Keratinocyte (primary cell): ENCODE results near the gene LAMA3. TPM values are rescaled to one million over a fixed set of nuclear protein-coding genes. Genes with fewer than 3 reads are reported as not detected.

ENCODE experiments used
- DNase-seq: peaks from one replicate; pipeline ENCODE4 v3.0.0-alpha.2; 2011; ENCODE audit warnings: low read depth, missing footprints, low spot score
- FAIRE-seq: peaks from 2 replicates; lab custom pipeline; 2011; peaks lifted over from hg19 to GRCh38; lab: Jason Lieb, UNC
- H2AFZ ChIP-seq: 2 replicates; pipeline ENCODE4 v1.6.0; 2012; ENCODE audit warnings: low read length, control low read depth, inconsistent platforms; ENCODE audit not compliant: control insufficient read depth
- H3K27ac ChIP-seq: 2 replicates; pipeline ENCODE4 v1.5.1; 2011; ENCODE audit warnings: low read length; ENCODE audit not compliant: control insufficient read depth, insufficient read depth
- H3K27me3 ChIP-seq: 3 replicates; pipeline ENCODE4 v1.6.0; 2011; ENCODE audit warnings: low read length; ENCODE audit not compliant: control insufficient read depth, insufficient read depth; ENCODE audit errors: extremely low read depth
- H3K36me3 ChIP-seq, 2 experiments: 2 replicates in 1 of 2; 3 replicates in 1 of 2; pipeline ENCODE4 v1.5.1; 2011; ENCODE audit warnings: low read length in 2 of 2, mild to moderate bottlenecking in 1 of 2; ENCODE audit not compliant: control insufficient read depth in 2 of 2, insufficient read depth in 2 of 2; ENCODE audit errors: extremely low read depth in 1 of 2
- H3K4me1 ChIP-seq: 3 replicates; pipeline ENCODE4 v1.5.1; 2011; ENCODE audit warnings: low read length; ENCODE audit not compliant: control insufficient read depth, insufficient read depth; ENCODE audit errors: extremely low read depth
- H3K4me2 ChIP-seq: 3 replicates; pipeline ENCODE4 v1.6.0; 2011; ENCODE audit warnings: low read depth, low read length; ENCODE audit not compliant: control insufficient read depth, insufficient read depth; ENCODE audit errors: extremely low read depth
- H3K4me3 ChIP-seq, 3 experiments: fragments of 200-600 bp in 1 of 3; sonication (generic) in 1 of 3; 2 replicates in 2 of 3; 3 replicates in 1 of 3; pipeline ENCODE4 v1.5.1; 2011 to 2016; ENCODE audit warnings: low read length in 3 of 3, mild to moderate bottlenecking in 3 of 3, control low read depth in 2 of 3, inconsistent platforms in 1 of 3, low read depth in 1 of 3, mixed read lengths in 1 of 3, mixed run types in 1 of 3, moderate library complexity in 1 of 3; ENCODE audit not compliant: control insufficient read depth in 2 of 3, insufficient read depth in 2 of 3; ENCODE audit errors: extremely low read depth in 1 of 3
- H3K79me2 ChIP-seq: 2 replicates; pipeline ENCODE4 v1.6.0; 2012; ENCODE audit warnings: low read length; ENCODE audit not compliant: control insufficient read depth, insufficient read depth
- H3K9ac ChIP-seq: 3 replicates; pipeline ENCODE4 v1.6.0; 2011; ENCODE audit warnings: low read length; ENCODE audit not compliant: control insufficient read depth, insufficient read depth; ENCODE audit errors: extremely low read depth
- H3K9me1 ChIP-seq: 3 replicates; pipeline ENCODE4 v1.6.0; 2011; ENCODE audit warnings: low read length; ENCODE audit not compliant: control insufficient read depth, insufficient read depth; ENCODE audit errors: extremely low read depth
- H3K9me3 ChIP-seq: 2 replicates; pipeline ENCODE4 v1.5.1; 2012; ENCODE audit warnings: low read depth, low read length; ENCODE audit not compliant: control insufficient read depth
- H4K20me1 ChIP-seq: 3 replicates; pipeline ENCODE4 v1.6.0; 2011; ENCODE audit warnings: low read length; ENCODE audit not compliant: control insufficient read depth, insufficient read depth; ENCODE audit errors: extremely low read depth
- EZH2 ChIP-seq: IDR thresholded peaks from one replicate; pipeline ENCODE4 v1.6.1; 2012; ENCODE audit warnings: inconsistent platforms, mild to moderate bottlenecking, low read length, moderate library complexity
- dilution Hi-C: fragments of 300-500 bp; cut with MboI; formaldehyde crosslinking; loops from one replicate; pipeline ENCODE4 v1.7.0; 2020; ENCODE audit warnings: low sequenced_read_pairs; ENCODE audit not compliant: extremely low pct_ligation_motif_present
- polyA plus RNA-seq, 5 experiments: library from polyadenylated mRNA; depleted of rRNA in 3 of 5; stranded (reverse) in 3 of 5; stranded (forward) in 1 of 5; unstranded in 1 of 5; fragments of >200 nt; gene quantifications; 1 replicate in 1 of 5; 2 replicates in 3 of 5; 3 replicates in 1 of 5; pipeline versions ENCODE4 v1.2.1 to v1.2.3, GENCODE V29; 2011 to 2012; ENCODE audit warnings: missing spikeins in 2 of 5, low read depth in 1 of 5, low replicate concordance in 1 of 5
- TF ChIP-seq, protein P1 (sequence below), 3 experiments: IDR thresholded peaks in 1 of 3; conservative IDR thresholded peaks in 1 of 3; optimal IDR thresholded peaks in 1 of 3; 2 replicates in 2 of 3; 3 replicates in 1 of 3; pipeline versions ENCODE3 to v1.5.1; 2011; ENCODE audit warnings: low read length in 3 of 3, mild to moderate bottlenecking in 3 of 3, moderate library complexity in 2 of 3, control low read depth in 1 of 3, inconsistent platforms in 1 of 3; ENCODE audit not compliant: insufficient read depth in 2 of 3; ENCODE audit errors: extremely low read depth in 1 of 3

Gene LAMA3
- polyA plus RNA-seq, 1 donor (not counting 4 experiments of a cell fraction or from before 2014, with no cell fraction given) = 1,944 TPM

DNA sequence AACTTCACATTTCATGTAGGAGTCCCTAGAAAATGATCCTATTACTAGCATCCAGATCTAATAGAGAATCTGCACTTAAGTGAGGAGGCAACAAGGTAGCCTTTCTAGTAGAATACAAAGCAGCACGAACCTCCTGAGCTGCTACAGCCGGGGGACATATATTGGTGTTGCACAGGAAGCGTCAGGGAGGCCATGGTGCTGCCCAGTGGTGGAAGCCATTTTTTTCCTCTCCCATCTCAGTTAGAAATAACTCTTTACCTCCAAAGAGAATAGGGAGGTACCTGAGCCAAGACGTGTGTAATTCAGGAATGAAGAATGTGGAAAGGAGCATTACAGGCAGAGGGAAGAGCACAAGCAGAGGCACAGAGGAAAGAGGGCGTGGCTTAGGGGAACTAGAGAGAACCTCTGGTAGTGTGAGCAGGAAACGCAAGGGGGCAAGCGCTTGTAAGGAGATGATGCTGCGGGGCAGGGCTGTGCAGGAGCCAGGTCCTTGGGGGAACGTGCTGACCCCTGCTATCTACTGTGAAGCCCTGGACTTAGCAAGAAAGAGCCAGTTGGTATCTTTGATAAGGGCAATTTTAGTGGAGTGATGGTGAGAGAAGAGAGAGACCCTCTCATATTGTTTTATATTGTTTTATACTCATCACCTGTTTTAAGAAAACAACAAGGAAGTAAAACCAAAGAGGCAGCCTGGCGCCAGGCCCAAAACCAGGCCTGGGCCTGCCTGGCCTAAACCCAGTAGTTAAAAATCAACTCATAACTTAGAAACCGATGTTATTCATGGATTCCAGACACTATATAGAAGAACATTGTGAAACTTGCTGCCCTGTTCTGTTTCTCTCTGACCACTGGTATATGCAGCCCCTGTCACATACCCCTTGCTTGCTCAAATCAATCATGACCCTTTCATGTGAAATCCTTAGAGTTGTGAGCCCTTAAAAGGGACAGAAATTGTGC lies 275.3 kb downstream of the LAMA3 start:
- Histone ChIP-seq H3K9me1 (no peaks in the 10 kb centered on the region), H4K20me1 (no peaks in the 10 kb centered on the region), H3K36me3 (no peaks in the 10 kb centered on the region), H2AFZ (peak overlapping the region; percentile 98), H3K4me2 (peak overlapping the region; percentile 30), H3K4me3 (peak overlapping the region in 1 of 3 experiments; percentile 35), H3K9me3 (no peaks in the 10 kb centered on the region), H3K9ac (peak overlapping the region; percentile 57), H3K27me3 (no peaks in the 10 kb centered on the region), H3K79me2 (no peaks in the 10 kb centered on the region), H3K4me1 (peaks cover 16% of the 10 kb centered on the region), H3K27ac (peak overlapping the region; percentile 75)
- FAIRE-seq (peak; percentile 78), DNase-seq (no peak)
- TF ChIP-seq EZH2 = no peak
- TF ChIP-seq, protein P1, sequence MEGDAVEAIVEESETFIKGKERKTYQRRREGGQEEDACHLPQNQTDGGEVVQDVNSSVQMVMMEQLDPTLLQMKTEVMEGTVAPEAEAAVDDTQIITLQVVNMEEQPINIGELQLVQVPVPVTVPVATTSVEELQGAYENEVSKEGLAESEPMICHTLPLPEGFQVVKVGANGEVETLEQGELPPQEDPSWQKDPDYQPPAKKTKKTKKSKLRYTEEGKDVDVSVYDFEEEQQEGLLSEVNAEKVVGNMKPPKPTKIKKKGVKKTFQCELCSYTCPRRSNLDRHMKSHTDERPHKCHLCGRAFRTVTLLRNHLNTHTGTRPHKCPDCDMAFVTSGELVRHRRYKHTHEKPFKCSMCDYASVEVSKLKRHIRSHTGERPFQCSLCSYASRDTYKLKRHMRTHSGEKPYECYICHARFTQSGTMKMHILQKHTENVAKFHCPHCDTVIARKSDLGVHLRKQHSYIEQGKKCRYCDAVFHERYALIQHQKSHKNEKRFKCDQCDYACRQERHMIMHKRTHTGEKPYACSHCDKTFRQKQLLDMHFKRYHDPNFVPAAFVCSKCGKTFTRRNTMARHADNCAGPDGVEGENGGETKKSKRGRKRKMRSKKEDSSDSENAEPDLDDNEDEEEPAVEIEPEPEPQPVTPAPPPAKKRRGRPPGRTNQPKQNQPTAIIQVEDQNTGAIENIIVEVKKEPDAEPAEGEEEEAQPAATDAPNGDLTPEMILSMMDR (optimal IDR thresholded peaks at IDR 0.05 in 1 of 3, IDR thresholded peaks at IDR 0.05 in 1 of 3, conservative IDR thresholded peaks at IDR 0.05 in 1 of 3; ENCODE audit: extremely low read depth in 1 of 3, insufficient read depth in 2 of 3, low read length in 3 of 3) = peak; percentile 60 to 77 (median 74)
- dilution Hi-C loops = loop anchor here (10.0 kb wide), 1 partner anchor 150 kb away; no protein-coding TSS in a partner anchor

DNA sequence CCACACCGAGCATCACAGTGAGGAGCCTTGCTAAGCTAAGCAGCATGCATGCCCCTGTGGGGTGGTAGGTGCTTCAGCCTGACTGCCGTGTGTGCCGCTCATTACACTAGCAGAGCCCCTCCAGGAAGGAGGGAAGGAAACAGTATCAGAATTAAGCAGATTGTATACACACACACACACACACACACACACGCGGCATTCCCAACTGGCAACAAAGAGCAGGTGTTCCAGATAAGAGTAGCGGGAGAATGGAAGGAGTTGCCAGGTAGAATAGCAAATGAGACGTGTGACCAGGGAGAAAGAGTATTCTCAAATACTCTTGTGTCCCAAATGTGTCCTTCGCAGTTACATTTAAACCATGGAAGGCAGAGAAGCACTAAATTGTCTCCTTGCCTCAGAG lies 277.7 kb downstream of the LAMA3 start:
- FAIRE-seq (no peak), DNase-seq (no peak)
- no peak for TF ChIP-seq EZH2
- TF ChIP-seq, protein P1 (optimal IDR thresholded peaks at IDR 0.05 in 1 of 3, IDR thresholded peaks at IDR 0.05 in 1 of 3, conservative IDR thresholded peaks at IDR 0.05 in 1 of 3; ENCODE audit: extremely low read depth in 1 of 3, insufficient read depth in 2 of 3, low read length in 3 of 3) = no peak
- no peak overlapping the region for H3K4me2 ChIP-seq
- H3K9ac ChIP-seq = no peak overlapping the region
- dilution Hi-C loops = loop anchor here (10.0 kb wide), 1 partner anchor 148 kb away; no protein-coding TSS in a partner anchor
- no peak overlapping the region for H2AFZ ChIP-seq
- H3K9me1 ChIP-seq = no peaks in the 10 kb centered on the region
- H3K4me3 ChIP-seq = no peak overlapping the region
- H3K79me2 ChIP-seq = no peaks in the 10 kb centered on the region
- H3K4me1 ChIP-seq = peaks cover 16% of the 10 kb centered on the region
- H3K9me3 ChIP-seq = no peaks in the 10 kb centered on the region
- no peak overlapping the region for H3K27ac ChIP-seq
- H3K27me3 ChIP-seq = no peaks in the 10 kb centered on the region
- no peaks in the 10 kb centered on the region for H4K20me1 ChIP-seq
- no peaks in the 10 kb centered on the region for H3K36me3 ChIP-seq
